ENCODE data around the gene REXO1. TPM values are rescaled to one million over a fixed set of nuclear protein-coding genes. Genes with fewer than 3 reads are reported as not detected.

Gene REXO1
- total RNA-seq, 1 experiment from 2014 or later = 61.1 TPM

DNA sequence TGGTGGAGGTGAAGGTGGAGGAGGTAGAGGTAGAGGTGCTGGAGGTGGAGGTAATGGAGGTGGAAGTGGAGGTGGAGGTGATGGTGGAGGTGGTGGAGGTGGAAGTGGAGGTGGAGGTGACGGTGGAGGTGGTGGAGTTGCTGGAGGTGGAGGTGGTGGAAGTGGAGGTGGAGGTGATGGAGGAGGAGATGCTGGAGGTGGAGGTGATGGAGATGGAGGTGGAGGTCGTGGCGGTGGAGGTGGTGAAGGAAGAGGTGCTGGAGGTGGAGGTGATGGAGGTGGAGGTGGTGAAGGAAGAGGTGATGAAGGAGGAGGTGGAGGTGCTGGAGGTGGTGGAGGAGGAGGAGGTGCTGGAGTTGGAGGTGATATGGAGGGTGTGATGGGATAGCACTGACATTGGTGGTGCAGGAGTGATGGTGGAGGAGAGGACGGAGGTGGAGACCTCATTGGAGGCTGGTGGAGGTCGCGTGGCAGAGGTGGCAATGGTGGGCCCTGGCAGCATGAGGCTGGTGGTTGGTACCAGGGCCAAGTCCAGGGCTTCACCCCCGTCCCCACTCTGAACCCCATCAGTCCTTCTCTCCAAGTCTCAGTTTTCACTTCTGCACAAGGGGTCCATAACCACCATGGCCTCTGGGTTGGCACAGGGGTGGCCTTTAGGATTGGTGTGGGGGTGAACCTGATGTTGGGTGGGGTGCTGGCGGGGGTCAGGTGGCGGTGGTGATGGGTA lies 79.2 kb downstream of the REXO1 start (continued):
- TF ChIP-seq, protein P1, sequence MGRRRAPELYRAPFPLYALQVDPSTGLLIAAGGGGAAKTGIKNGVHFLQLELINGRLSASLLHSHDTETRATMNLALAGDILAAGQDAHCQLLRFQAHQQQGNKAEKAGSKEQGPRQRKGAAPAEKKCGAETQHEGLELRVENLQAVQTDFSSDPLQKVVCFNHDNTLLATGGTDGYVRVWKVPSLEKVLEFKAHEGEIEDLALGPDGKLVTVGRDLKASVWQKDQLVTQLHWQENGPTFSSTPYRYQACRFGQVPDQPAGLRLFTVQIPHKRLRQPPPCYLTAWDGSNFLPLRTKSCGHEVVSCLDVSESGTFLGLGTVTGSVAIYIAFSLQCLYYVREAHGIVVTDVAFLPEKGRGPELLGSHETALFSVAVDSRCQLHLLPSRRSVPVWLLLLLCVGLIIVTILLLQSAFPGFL (CRISPR knock-in tag; IDR thresholded peaks at IDR 0.05; ENCODE audit: borderline replicate concordance) = no peak
- TF ChIP-seq MYBL2 (CRISPR knock-in tag; IDR thresholded peaks at IDR 0.05) = no peak
- TF ChIP-seq SP1 (CRISPR knock-in tag; conservative IDR thresholded peaks at IDR 0.05) = no peak

- ChIA-PET CTCF (interaction anchor here (0.5 to 9.4 kb wide), 56 partner anchors 9 to 325 kb away, joined by 3 to 161 read pairs (median 5); partner anchors contain the start of genes ATP8B3, MBD3, REEP6 and TCF3), POLR2A (interaction anchor here (0.6 kb wide), 1 partner anchor 61 kb away, joined by 3 read pairs; no protein-coding TSS in a partner anchor)
- DNase-seq (ENCODE audit: low spot score) (peak; percentile 93), ATAC-seq (peak; percentile 85)
- H3K9me3 Mint-ChIP-seq = peaks cover 17% of the 10 kb centered on the region
- H3K36me3 Mint-ChIP-seq = peaks cover 11% of the 10 kb centered on the region
- peaks cover 99% of the 10 kb centered on the region for H3K27me3 Mint-ChIP-seq (ENCODE audit: low read depth)
- H3K4me3 Mint-ChIP-seq = no peak overlapping the region
- TF ChIP-seq GTF2I (CRISPR knock-in tag; conservative IDR thresholded peaks at IDR 0.05) (no peak), TP53 (CRISPR knock-in tag; IDR thresholded peaks at IDR 0.05) (no peak), CTCF (IDR thresholded peaks at IDR 0.05) (peak; percentile 66)
- H3K4me1 Mint-ChIP-seq = peaks cover 11% of the 10 kb centered on the region
- no peak overlapping the region for H3K27ac Mint-ChIP-seq
These were observed 80.0 kb downstream of the REXO1 start for GRCh38 chr19:1768248-1768647.

- no peak overlapping the region for H3K4me3 Mint-ChIP-seq
- DNase-seq (ENCODE audit: low spot score) = peak; percentile 79
- H3K27me3 Mint-ChIP-seq (ENCODE audit: low read depth) = peaks cover 99% of the 10 kb centered on the region
- ATAC-seq = peak; percentile 59
- peaks cover 17% of the 10 kb centered on the region for H3K9me3 Mint-ChIP-seq
- H3K36me3 Mint-ChIP-seq = peaks cover 11% of the 10 kb centered on the region
- POLR2A ChIA-PET = no interaction called here
- TF ChIP-seq NFE2L1 (CRISPR knock-in tag; IDR thresholded peaks at IDR 0.05) (no peak), FOXP1 (CRISPR knock-in tag; IDR thresholded peaks at IDR 0.05; ENCODE audit: borderline replicate concordance) (no peak), CTCF (IDR thresholded peaks at IDR 0.05) (peak; percentile 96)
- H3K4me1 Mint-ChIP-seq = peaks cover 11% of the 10 kb centered on the region
- CTCF ChIA-PET = interaction anchor here (0.5 to 9.4 kb wide), 52 partner anchors 8 to 324 kb away, joined by 3 to 161 read pairs (median 5); partner anchors contain the start of genes ATP8B3, MBD3, REEP6 and TCF3
- H3K27ac Mint-ChIP-seq = no peak overlapping the region
These were observed 80.8 kb downstream of the REXO1 start for GRCh38 chr19:1767464-1767933.

- peaks cover 11% of the 10 kb centered on the region for H3K4me1 Mint-ChIP-seq
- POLR2A ChIA-PET = interaction anchor here (0.7 kb wide), 1 partner anchor 550 kb away, joined by 3 read pairs; no protein-coding TSS in a partner anchor
- TF ChIP-seq SMAD3 (CRISPR knock-in tag; IDR thresholded peaks at IDR 0.05; ENCODE audit: borderline replicate concordance) = no peak
- TF ChIP-seq, protein P2, sequence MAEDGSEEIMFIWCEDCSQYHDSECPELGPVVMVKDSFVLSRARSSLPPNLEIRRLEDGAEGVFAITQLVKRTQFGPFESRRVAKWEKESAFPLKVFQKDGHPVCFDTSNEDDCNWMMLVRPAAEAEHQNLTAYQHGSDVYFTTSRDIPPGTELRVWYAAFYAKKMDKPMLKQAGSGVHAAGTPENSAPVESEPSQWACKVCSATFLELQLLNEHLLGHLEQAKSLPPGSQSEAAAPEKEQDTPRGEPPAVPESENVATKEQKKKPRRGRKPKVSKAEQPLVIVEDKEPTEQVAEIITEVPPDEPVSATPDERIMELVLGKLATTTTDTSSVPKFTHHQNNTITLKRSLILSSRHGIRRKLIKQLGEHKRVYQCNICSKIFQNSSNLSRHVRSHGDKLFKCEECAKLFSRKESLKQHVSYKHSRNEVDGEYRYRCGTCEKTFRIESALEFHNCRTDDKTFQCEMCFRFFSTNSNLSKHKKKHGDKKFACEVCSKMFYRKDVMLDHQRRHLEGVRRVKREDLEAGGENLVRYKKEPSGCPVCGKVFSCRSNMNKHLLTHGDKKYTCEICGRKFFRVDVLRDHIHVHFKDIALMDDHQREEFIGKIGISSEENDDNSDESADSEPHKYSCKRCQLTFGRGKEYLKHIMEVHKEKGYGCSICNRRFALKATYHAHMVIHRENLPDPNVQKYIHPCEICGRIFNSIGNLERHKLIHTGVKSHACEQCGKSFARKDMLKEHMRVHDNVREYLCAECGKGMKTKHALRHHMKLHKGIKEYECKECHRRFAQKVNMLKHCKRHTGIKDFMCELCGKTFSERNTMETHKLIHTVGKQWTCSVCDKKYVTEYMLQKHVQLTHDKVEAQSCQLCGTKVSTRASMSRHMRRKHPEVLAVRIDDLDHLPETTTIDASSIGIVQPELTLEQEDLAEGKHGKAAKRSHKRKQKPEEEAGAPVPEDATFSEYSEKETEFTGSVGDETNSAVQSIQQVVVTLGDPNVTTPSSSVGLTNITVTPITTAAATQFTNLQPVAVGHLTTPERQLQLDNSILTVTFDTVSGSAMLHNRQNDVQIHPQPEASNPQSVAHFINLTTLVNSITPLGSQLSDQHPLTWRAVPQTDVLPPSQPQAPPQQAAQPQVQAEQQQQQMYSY (CRISPR knock-in tag; IDR thresholded peaks at IDR 0.05) = no peak
- no peak for TF ChIP-seq EMX1 (CRISPR knock-in tag; IDR thresholded peaks at IDR 0.05)
- TF ChIP-seq FOXP4 (CRISPR knock-in tag; IDR thresholded peaks at IDR 0.05) = no peak
- TF ChIP-seq, protein P3, sequence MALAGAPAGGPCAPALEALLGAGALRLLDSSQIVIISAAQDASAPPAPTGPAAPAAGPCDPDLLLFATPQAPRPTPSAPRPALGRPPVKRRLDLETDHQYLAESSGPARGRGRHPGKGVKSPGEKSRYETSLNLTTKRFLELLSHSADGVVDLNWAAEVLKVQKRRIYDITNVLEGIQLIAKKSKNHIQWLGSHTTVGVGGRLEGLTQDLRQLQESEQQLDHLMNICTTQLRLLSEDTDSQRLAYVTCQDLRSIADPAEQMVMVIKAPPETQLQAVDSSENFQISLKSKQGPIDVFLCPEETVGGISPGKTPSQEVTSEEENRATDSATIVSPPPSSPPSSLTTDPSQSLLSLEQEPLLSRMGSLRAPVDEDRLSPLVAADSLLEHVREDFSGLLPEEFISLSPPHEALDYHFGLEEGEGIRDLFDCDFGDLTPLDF (CRISPR knock-in tag; IDR thresholded peaks at IDR 0.05) = no peak
- no peak for TF ChIP-seq SMAD4 (CRISPR knock-in tag; IDR thresholded peaks at IDR 0.05)
- TF ChIP-seq ZNF219 (CRISPR knock-in tag; IDR thresholded peaks at IDR 0.05; ENCODE audit: borderline replicate concordance) = no peak
These were observed 81.4 kb downstream of the REXO1 start for GRCh38 chr19:1766800-1767352.

More at GRCh38 chr19:1766800-1767352, 81.4 kb downstream of the REXO1 start:
- Mint-ChIP-seq H3K4me3 (no peak overlapping the region), H3K27ac (no peak overlapping the region), H3K9me3 (peaks cover 17% of the 10 kb centered on the region), H3K36me3 (peaks cover 11% of the 10 kb centered on the region), H3K27me3 (ENCODE audit: low read depth) (peaks cover 99% of the 10 kb centered on the region)
- DNase-seq (ENCODE audit: low spot score) = no peak
- CTCF ChIA-PET = interaction anchor here (0.6 to 9.4 kb wide), 10 partner anchors 12 to 252 kb away, joined by 3 to 161 read pairs (median 10); no protein-coding TSS in a partner anchor
- no peak for ATAC-seq

Data from WTC11 (cell line).